Body of pancreas (tissue), 4 donors: Measurements from ENCODE around the gene LAMA5. TPM values are rescaled to one million over a fixed set of nuclear protein-coding genes. Genes with fewer than 3 reads are reported as not detected.

Experiments
- ATAC-seq: fragments of 150-250 bp; one replicate; pipeline ENCODE4 v1.9.1; 2016
- DNase-seq, 4 donors: peaks; one replicate each; pipeline ENCODE4 v3.0.0-alpha.2; 2019
- H3K27ac ChIP-seq, 4 donors: fragments of 200-600 bp; sonication (generic); 1 replicate in 3 of 4; 2 replicates in 1 of 4; pipeline versions ENCODE4 v1.5.1 to v1.6.1; 2016 to 2019; ENCODE audit warnings: mild to moderate bottlenecking in 1 of 4, mixed read lengths in 1 of 4, moderate library complexity in 1 of 4
- H3K27me3 ChIP-seq, 2 donors: fragments of 200-600 bp; sonication (generic); one replicate each; pipeline ENCODE4 v1.6.0; 2016; ENCODE audit warnings: mild to moderate bottlenecking in 1 of 2
- H3K36me3 ChIP-seq, 2 donors: fragments of 200-600 bp; sonication (generic); replicated peaks in 1 of 2; 2 replicates each; pipeline ENCODE4 v1.5.1; 2016; ENCODE audit warnings: low read depth in 2 of 2; ENCODE audit not compliant: insufficient read depth in 1 of 2
- H3K4me1 ChIP-seq: fragments of 200-600 bp; sonication (generic); one replicate; pipeline ENCODE4 v1.6.0; 2016
- H3K4me3 ChIP-seq, 2 donors: fragments of 200-600 bp; sonication (generic); 1 replicate in 1 of 2; 2 replicates in 1 of 2; pipeline ENCODE4 v1.5.1; 2016 to 2019
- H3K9me3 ChIP-seq, 3 donors: fragments of 200-600 bp; sonication (generic); 1 replicate in 2 of 3; 2 replicates in 1 of 3; pipeline ENCODE4 v1.5.1; 2016
- POLR2A ChIP-seq, 3 donors: fragments of 450-650 bp; IDR thresholded peaks; one replicate each; pipeline ENCODE4 v1.6.1; 2016; ENCODE audit warnings: antibody characterized with exemption in 3 of 3, mild to moderate bottlenecking in 2 of 3
- WGBS, 2 donors: methylation state at CpG; one replicate each; pipeline ENCODE4 v1.1.5; 2017; 5-methylcytosine and 5-hydroxymethylcytosine counted together
- intact Hi-C: fragments of 100-400 bp; cut with DNase I; formaldehyde crosslinking; loops from one replicate; pipeline ENCODE4 v1.15.1; 2023
- total RNA-seq, 2 donors: library from RNA; depleted of rRNA; stranded (reverse); fragments of >200 nt; gene quantifications; one replicate each; pipeline ENCODE4 v1.1.0, GENCODE V29; 2016
- TF ChIP-seq, protein P1 (sequence below), 7 experiments: fragments of 450-650 bp in 4 of 7; fragments of 200-600 bp in 3 of 7; sonication (generic) in 3 of 7; IDR thresholded peaks; one replicate each; pipeline ENCODE4 v1.5.1; 2016 to 2019; ENCODE audit warnings: antibody characterized with exemption in 7 of 7

The LAMA5 gene
- total RNA-seq, 2 donors from 2014 or later = 115 to 185 TPM

DNA sequence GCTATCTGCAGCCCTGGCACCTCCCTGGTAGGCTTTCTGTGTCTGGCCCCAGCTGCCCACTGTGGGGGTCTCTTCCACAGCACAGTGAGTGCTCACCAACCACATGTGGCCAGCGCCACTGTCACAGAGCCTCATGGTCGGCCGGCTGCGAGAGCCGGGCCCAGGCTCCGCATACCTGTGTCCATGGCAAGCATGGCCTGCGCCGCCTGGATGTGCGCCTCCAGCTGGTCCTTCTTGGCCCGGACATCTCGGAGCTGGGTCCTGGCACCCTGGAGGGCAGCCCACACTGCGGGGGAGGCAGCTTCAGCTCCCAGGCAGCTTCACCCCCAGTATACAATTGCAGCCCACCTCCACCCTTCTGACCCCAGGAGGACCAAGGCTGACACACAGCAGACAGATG is 51.3 kb downstream of the LAMA5 start:
- H3K27ac ChIP-seq = no peak overlapping the region
- H3K4me1 ChIP-seq = no peaks in the 10 kb centered on the region
- H3K27me3 ChIP-seq = no peaks in the 10 kb centered on the region
- DNase-seq = no peak
- H3K4me3 ChIP-seq = no peak overlapping the region
- no peak for ATAC-seq
- TF ChIP-seq, protein P1, sequence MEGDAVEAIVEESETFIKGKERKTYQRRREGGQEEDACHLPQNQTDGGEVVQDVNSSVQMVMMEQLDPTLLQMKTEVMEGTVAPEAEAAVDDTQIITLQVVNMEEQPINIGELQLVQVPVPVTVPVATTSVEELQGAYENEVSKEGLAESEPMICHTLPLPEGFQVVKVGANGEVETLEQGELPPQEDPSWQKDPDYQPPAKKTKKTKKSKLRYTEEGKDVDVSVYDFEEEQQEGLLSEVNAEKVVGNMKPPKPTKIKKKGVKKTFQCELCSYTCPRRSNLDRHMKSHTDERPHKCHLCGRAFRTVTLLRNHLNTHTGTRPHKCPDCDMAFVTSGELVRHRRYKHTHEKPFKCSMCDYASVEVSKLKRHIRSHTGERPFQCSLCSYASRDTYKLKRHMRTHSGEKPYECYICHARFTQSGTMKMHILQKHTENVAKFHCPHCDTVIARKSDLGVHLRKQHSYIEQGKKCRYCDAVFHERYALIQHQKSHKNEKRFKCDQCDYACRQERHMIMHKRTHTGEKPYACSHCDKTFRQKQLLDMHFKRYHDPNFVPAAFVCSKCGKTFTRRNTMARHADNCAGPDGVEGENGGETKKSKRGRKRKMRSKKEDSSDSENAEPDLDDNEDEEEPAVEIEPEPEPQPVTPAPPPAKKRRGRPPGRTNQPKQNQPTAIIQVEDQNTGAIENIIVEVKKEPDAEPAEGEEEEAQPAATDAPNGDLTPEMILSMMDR (IDR thresholded peaks at IDR 0.05) = no peak
- no peak for TF ChIP-seq POLR2A (IDR thresholded peaks at IDR 0.05)
- no peaks in the 10 kb centered on the region for H3K9me3 ChIP-seq
- WGBS, 2 donors = 96% methylated on average over 12 of the region's 12 CpGs; no CpG with 5 or more reads in 1 of the 2 donors
- peaks cover 0 to 13% of the 10 kb centered on the region in 2 donors for H3K36me3 ChIP-seq
- intact Hi-C loops = no loop called here

DNA sequence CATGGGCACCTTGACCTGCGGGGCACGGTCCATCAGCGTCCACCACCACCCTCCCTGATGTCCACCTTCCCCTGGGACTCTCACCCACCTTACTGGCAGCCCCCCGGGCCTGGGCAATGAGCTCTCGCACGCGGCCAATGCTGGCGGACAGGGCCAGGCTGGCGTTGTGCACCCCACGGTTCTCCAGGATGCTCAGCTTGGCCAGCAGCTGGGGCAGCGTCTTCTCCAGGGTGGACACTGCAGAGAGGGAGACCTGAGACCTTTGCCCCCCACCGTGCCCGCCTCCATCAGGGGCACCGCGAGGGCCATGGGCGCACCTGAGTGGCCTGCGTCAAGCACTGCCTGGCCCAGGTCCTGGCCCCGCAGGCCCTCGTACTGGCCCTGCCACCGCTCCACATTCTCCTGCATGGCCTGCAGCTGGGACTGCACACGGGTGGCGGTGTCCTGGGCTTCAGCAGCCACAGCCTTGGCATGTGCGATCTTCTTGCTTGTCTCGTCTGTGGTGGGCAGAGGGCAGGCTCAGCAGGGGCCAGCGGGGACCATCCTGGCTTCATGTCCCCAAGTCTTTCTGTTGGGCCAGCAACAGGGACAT is 52.3 kb downstream of the LAMA5 start:
- WGBS, 2 donors = 91 to 94% methylated on average over 8 to 19 of the region's 25 CpGs
- ATAC-seq (no peak), DNase-seq (no peak)
- no peaks in the 10 kb centered on the region for H3K4me1 ChIP-seq
- intact Hi-C loops = no loop called here
- peaks cover 0 to 13% of the 10 kb centered on the region in 2 donors for H3K36me3 ChIP-seq
- no peaks in the 10 kb centered on the region for H3K27me3 ChIP-seq
- no peak overlapping the region for H3K27ac ChIP-seq
- TF ChIP-seq, protein P1 (IDR thresholded peaks at IDR 0.05) = no peak
- TF ChIP-seq POLR2A (IDR thresholded peaks at IDR 0.05) = no peak
- H3K9me3 ChIP-seq = no peaks in the 10 kb centered on the region
- no peak overlapping the region for H3K4me3 ChIP-seq

DNA sequence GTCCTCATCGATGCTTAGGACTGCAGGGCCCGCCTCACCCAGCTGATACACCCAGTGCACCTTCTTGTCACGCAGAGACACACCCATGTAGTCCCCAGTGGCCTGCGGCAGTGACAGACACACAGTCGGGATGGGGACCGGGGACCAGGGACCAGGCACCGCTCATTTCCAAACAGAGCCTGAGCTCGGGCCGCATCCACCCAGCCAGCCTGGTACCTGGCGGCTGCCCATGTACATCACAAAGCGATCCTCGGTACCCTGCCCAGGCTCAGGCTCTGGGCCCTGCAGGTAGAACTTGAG is 52.8 kb downstream of the LAMA5 start:
- no peak for DNase-seq
- TF ChIP-seq, protein P1 (IDR thresholded peaks at IDR 0.05) = no peak
- no peak for TF ChIP-seq POLR2A (IDR thresholded peaks at IDR 0.05)
- intact Hi-C loops = no loop called here
- H3K9me3 ChIP-seq = no peaks in the 10 kb centered on the region
- peaks cover 0 to 13% of the 10 kb centered on the region in 2 donors for H3K36me3 ChIP-seq
- WGBS, 2 donors = 89 to 100% methylated on average over 10 to 12 of the region's 12 CpGs
- no peaks in the 10 kb centered on the region for H3K27me3 ChIP-seq
- H3K4me1 ChIP-seq = no peaks in the 10 kb centered on the region
- H3K27ac ChIP-seq = no peak overlapping the region
- no peak overlapping the region for H3K4me3 ChIP-seq
- no peak for ATAC-seq

DNA sequence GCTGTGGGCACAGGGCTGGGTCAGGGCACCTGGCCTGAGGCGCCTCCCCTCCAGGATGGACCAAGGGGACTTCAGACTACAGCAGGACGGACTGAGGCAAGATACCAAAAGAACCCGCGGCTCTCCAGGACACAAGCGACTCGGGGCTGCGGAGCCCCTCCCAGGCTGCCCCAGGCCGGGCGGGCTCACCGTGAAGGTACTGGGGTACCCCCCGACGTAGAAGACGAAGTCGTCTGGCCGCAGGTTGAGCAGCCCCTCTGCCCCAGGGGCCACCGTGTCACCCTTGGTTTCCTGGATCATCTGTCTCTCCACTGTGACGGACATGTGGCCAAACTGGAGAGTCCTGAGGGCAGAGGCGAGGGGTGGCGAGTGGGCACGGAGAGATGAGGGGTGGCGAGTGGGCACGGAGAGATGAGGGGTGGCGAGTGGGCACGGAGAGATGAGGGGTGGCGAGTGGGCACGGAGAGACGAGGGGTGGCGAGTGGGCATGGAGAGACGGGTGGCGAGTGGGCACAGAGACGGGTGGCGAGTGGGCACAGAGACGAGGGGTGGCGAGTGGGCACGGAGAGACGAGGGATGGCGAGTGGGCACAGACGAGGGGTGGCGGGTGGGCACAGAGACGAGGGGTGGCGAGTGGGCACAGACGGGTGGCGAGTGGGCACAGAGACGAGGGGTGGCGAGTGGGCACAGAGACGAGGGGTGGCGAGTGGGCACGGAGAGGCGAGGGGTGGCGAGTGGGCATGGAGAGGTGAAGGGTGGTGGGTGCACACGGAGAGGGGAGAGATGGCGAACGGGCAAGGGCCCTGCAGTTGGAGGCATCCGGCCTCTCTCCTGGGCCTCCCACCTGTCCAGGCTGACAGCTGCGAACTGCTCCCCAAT is 53.4 kb downstream of the LAMA5 start:
- Histone ChIP-seq H3K27me3 (no peaks in the 10 kb centered on the region), H3K4me3 (no peak overlapping the region), H3K4me1 (no peaks in the 10 kb centered on the region), H3K9me3 (no peaks in the 10 kb centered on the region), H3K36me3 (peaks cover 0 to 14% of the 10 kb centered on the region in 2 donors), H3K27ac (no peak overlapping the region)
- no peak for ATAC-seq
- TF ChIP-seq, protein P1 (IDR thresholded peaks at IDR 0.05) = no peak
- TF ChIP-seq POLR2A (IDR thresholded peaks at IDR 0.05) = no peak
- no peak for DNase-seq
- intact Hi-C loops = no loop called here
- WGBS, 2 donors = 88 to 92% methylated on average over 51 to 55 of the region's 55 CpGs
